Measurements from ENCODE around the gene PACRG.

Gene PACRG

DNA sequence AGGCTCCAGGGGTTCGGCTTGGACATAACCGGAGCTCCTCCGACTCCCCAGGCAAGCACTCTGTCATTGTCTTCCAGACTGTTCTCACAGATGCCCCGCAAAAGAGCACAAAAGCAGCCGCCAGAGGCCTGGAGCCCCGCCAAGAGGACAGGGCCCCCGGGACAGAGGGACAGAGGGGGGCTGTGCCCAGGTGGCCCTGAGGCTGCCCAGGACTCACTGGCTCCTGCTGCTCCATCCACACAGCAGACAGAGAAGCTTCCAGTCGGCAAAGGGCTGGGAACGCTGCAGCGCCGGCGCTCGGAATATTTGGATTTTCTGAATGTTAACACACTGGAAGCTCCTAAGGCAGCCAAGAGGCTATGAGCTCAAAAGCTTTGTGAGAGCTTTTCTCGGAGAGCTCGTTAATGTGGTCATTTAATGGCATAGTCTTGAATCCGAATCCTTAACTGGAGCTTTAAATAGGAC lies 618.8 kb downstream of the PACRG start (continued):
- TF ChIP-seq CSRNP3 (CRISPR knock-in tag; IDR thresholded peaks at IDR 0.05), result no peak

GRCh38 chr6:163347021-163347446 lies 619.3 kb downstream of the PACRG start:
- TF ChIP-seq ISL1 (CRISPR knock-in tag; IDR thresholded peaks at IDR 0.05) (no peak), ZNF70 (CRISPR knock-in tag; IDR thresholded peaks at IDR 0.05) (no peak), ZFP3 (CRISPR knock-in tag; IDR thresholded peaks at IDR 0.05) (no peak), GLIS3 (CRISPR knock-in tag; IDR thresholded peaks at IDR 0.05) (no peak), RARB (CRISPR knock-in tag; IDR thresholded peaks at IDR 0.05) (no peak), POU6F1 (CRISPR knock-in tag; IDR thresholded peaks at IDR 0.05; ENCODE audit: borderline replicate concordance, low read depth) (no peak)
- no peak for ATAC-seq

- no peak for ATAC-seq
- TF ChIP-seq ZNF565 (CRISPR knock-in tag; conservative IDR thresholded peaks at IDR 0.05; ENCODE audit: low read depth) (no peak), SNAI2 (CRISPR knock-in tag; IDR thresholded peaks at IDR 0.05) (no peak), ESRRG (CRISPR knock-in tag; IDR thresholded peaks at IDR 0.05) (no peak), OSR1 (CRISPR knock-in tag; IDR thresholded peaks at IDR 0.05) (no peak), POU6F1 (CRISPR knock-in tag; IDR thresholded peaks at IDR 0.05; ENCODE audit: borderline replicate concordance, low read depth) (no peak), TOX (CRISPR knock-in tag; IDR thresholded peaks at IDR 0.05; ENCODE audit: borderline replicate concordance) (no peak), ARNTL (CRISPR knock-in tag; IDR thresholded peaks at IDR 0.05; ENCODE audit: borderline replicate concordance, low read depth) (no peak), ZFP30 (CRISPR knock-in tag; IDR thresholded peaks at IDR 0.05) (no peak), ZNF8 (CRISPR knock-in tag; IDR thresholded peaks at IDR 0.05) (no peak), ZC3H10 (CRISPR knock-in tag; IDR thresholded peaks at IDR 0.05) (no peak)
Observed at GRCh38 chr6:163348789-163349680, 621.3 kb downstream of the PACRG start.

DNA sequence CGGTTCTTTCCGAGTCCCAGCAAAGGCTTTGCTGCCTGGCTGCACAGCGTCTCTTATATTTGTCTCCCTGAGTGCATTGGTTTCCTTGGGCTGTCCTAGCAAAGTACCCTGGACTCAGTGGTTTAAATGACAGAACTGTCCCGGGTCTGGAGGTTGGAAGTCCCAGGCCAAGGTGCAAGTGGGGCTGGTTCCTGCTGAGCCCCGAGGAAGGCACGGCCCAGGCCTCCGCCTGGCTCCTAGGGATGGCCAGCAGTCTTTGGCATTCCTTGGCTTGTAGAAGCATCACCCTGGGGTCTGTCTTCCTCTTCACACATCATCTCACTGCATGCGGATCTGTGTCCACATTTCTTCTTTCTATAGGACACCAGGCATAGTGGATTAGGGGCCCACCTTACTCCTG lies 621.9 kb downstream of the PACRG start:
- TF ChIP-seq ARNTL (CRISPR knock-in tag; IDR thresholded peaks at IDR 0.05; ENCODE audit: borderline replicate concordance, low read depth), result no peak
- no peak for TF ChIP-seq TCF4 (CRISPR knock-in tag; IDR thresholded peaks at IDR 0.05; ENCODE audit: borderline replicate concordance)
- TF ChIP-seq ZNF70 (CRISPR knock-in tag; IDR thresholded peaks at IDR 0.05), result no peak
- TF ChIP-seq ZNF565 (CRISPR knock-in tag; conservative IDR thresholded peaks at IDR 0.05; ENCODE audit: low read depth), result no peak
- TF ChIP-seq ZC3H10 (CRISPR knock-in tag; IDR thresholded peaks at IDR 0.05), result no peak
- TF ChIP-seq ZFP3 (CRISPR knock-in tag; IDR thresholded peaks at IDR 0.05), result no peak
- TF ChIP-seq ESRRG (CRISPR knock-in tag; IDR thresholded peaks at IDR 0.05), result no peak
- no peak for TF ChIP-seq PPARA (CRISPR knock-in tag; IDR thresholded peaks at IDR 0.05; ENCODE audit: borderline replicate concordance)
- no peak for TF ChIP-seq TOX (CRISPR knock-in tag; IDR thresholded peaks at IDR 0.05; ENCODE audit: borderline replicate concordance)
- TF ChIP-seq POU6F1 (CRISPR knock-in tag; IDR thresholded peaks at IDR 0.05; ENCODE audit: borderline replicate concordance, low read depth), result no peak
- ATAC-seq, result no peak

- ATAC-seq, result no peak
- no peak for TF ChIP-seq TOX (CRISPR knock-in tag; IDR thresholded peaks at IDR 0.05; ENCODE audit: borderline replicate concordance)
- no peak for TF ChIP-seq ARNTL (CRISPR knock-in tag; IDR thresholded peaks at IDR 0.05; ENCODE audit: borderline replicate concordance, low read depth)
- no peak for TF ChIP-seq ISL1 (CRISPR knock-in tag; IDR thresholded peaks at IDR 0.05)
- TF ChIP-seq TCF4 (CRISPR knock-in tag; IDR thresholded peaks at IDR 0.05; ENCODE audit: borderline replicate concordance), result no peak
- TF ChIP-seq PPARA (CRISPR knock-in tag; IDR thresholded peaks at IDR 0.05; ENCODE audit: borderline replicate concordance), result no peak
Observed at GRCh38 chr6:163351013-163351412, 623.2 kb downstream of the PACRG start.
